ENCODE data around the gene CENPS.

DNA sequence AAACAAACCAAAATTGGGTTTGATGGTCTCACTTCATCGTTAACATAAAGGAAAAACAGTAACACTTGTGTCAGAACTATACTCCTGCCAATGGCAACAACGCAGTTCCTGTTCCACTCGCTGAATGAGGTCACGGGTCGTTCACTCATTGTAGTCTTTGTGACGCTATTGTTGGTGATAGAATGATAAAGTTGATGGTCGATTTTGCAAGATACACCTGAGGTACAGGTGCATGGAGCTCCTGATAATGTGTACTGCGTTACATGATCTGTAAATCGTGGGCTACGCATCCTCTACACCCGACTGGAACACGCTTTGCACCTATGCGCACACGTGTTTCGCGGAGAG lies 391 bp upstream of the CENPS start:
- TF ChIP-seq, protein P1, sequence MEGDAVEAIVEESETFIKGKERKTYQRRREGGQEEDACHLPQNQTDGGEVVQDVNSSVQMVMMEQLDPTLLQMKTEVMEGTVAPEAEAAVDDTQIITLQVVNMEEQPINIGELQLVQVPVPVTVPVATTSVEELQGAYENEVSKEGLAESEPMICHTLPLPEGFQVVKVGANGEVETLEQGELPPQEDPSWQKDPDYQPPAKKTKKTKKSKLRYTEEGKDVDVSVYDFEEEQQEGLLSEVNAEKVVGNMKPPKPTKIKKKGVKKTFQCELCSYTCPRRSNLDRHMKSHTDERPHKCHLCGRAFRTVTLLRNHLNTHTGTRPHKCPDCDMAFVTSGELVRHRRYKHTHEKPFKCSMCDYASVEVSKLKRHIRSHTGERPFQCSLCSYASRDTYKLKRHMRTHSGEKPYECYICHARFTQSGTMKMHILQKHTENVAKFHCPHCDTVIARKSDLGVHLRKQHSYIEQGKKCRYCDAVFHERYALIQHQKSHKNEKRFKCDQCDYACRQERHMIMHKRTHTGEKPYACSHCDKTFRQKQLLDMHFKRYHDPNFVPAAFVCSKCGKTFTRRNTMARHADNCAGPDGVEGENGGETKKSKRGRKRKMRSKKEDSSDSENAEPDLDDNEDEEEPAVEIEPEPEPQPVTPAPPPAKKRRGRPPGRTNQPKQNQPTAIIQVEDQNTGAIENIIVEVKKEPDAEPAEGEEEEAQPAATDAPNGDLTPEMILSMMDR (IDR thresholded peaks at IDR 0.05) = no peak
- no peak for TF ChIP-seq POLR2A (IDR thresholded peaks at IDR 0.05)
